Smooth muscle cell (in vitro differentiated cells): ENCODE data around the gene RPA1. TPM values are rescaled to one million over a fixed set of nuclear protein-coding genes. Genes with fewer than 3 reads are reported as not detected.

ENCODE experiments used
- DNase-seq: peaks from one replicate; lab custom pipeline; 2025; ENCODE audit not compliant: unreplicated experiment; lab: John Stamatoyannopoulos, UW
- H2AFZ ChIP-seq: fragments of 200-600 bp; sonication (generic); 2 replicates; pipeline ENCODE4 v1.6.0; 2016; ENCODE audit warnings: antibody characterized with exemption, low read depth, mild to moderate bottlenecking
- H3F3A ChIP-seq: fragments of 200-600 bp; sonication (generic); 2 replicates; pipeline ENCODE4 v1.6.0; 2017; ENCODE audit warnings: antibody characterized with exemption, low read depth
- H3K27ac ChIP-seq: fragments of 200-600 bp; sonication (generic); 2 replicates; pipeline ENCODE4 v1.5.1; 2016; ENCODE audit warnings: low read depth, mild to moderate bottlenecking
- H3K27me3 ChIP-seq: fragments of 200-600 bp; sonication (generic); 2 replicates; pipeline ENCODE4 v1.6.1; 2016; ENCODE audit warnings: low read depth, mild to moderate bottlenecking
- H3K36me3 ChIP-seq: fragments of 200-600 bp; sonication (generic); 2 replicates; pipeline ENCODE4 v1.5.1; 2016; ENCODE audit warnings: low read depth
- H3K4me1 ChIP-seq: fragments of 200-600 bp; sonication (generic); 2 replicates; pipeline ENCODE4 v1.5.1; 2016; ENCODE audit warnings: low read depth
- H3K4me2 ChIP-seq: fragments of 200-600 bp; sonication (generic); 2 replicates; pipeline ENCODE4 v1.6.0; 2016; ENCODE audit warnings: mild to moderate bottlenecking
- H3K4me3 ChIP-seq: fragments of 200-600 bp; sonication (generic); 2 replicates; pipeline ENCODE4 v1.5.1; 2016; ENCODE audit warnings: mild to moderate bottlenecking
- H3K79me2 ChIP-seq: fragments of 200-600 bp; sonication (generic); 2 replicates; pipeline ENCODE4 v1.6.0; 2016; ENCODE audit warnings: low read depth, mild to moderate bottlenecking
- H3K9ac ChIP-seq: fragments of 200-600 bp; sonication (generic); 2 replicates; pipeline ENCODE4 v1.6.0; 2016; ENCODE audit warnings: low read depth
- H3K9me3 ChIP-seq: fragments of 200-600 bp; sonication (generic); replicated peaks from 2 replicates; pipeline ENCODE4 v1.5.1; 2016; ENCODE audit warnings: low read depth
- H4K20me1 ChIP-seq: fragments of 200-600 bp; sonication (generic); 2 replicates; pipeline ENCODE4 v1.6.0; 2016; ENCODE audit warnings: low read depth
- CTCF ChIP-seq: fragments of 200-600 bp; sonication (generic); IDR thresholded peaks from 2 replicates; pipeline ENCODE4 v1.5.1; 2017; ENCODE audit warnings: borderline replicate concordance, mild to moderate bottlenecking, antibody characterized with exemption; ENCODE audit not compliant: insufficient read depth, poor library complexity, severe bottlenecking
- WGBS: methylation state at CpG from one replicate; pipeline ENCODE4 v1.1.7; 2016; ENCODE audit warnings: low lambda C conversion rate; 5-methylcytosine and 5-hydroxymethylcytosine counted together
- polyA plus RNA-seq: library from polyadenylated mRNA; unstranded; fragments of >200 nt; fragmentation: Nextera tagmentation; extraction: Ambion mirVana; gene quantifications from 2 replicates; pipeline ENCODE4 v1.2.1, GENCODE V29; 2016
- total RNA-seq: library from RNA; depleted of rRNA; stranded (reverse); fragments of >200 nt; gene quantifications from 2 replicates; pipeline ENCODE4 v1.2.3, GENCODE V29; 2014

Gene RPA1
- total and polyA plus RNA-seq, 2 experiments from 2014 or later, result 29.6 to 46.3 TPM

- Histone ChIP-seq H4K20me1 (no peaks in the 10 kb centered on the region), H3K9ac (peak overlapping the region; percentile 90), H3K9me3 (no peaks in the 10 kb centered on the region), H3K27ac (peak overlapping the region; percentile 98), H3K4me1 (no peaks in the 10 kb centered on the region), H3F3A (peaks cover 62% of the 10 kb centered on the region), H3K4me2 (peak overlapping the region; percentile 65), H2AFZ (no peak overlapping the region), H3K36me3 (no peaks in the 10 kb centered on the region), H3K4me3 (no peak overlapping the region), H3K27me3 (no peaks in the 10 kb centered on the region), H3K79me2 (no peaks in the 10 kb centered on the region)
- TF ChIP-seq CTCF, result peak; percentile 66
- DNase-seq, result peak; percentile 47
- WGBS, result 65% methylated on average over 16 of the region's 16 CpGs
Measured at GRCh38 chr17:1783834-1784611, 45.8 kb upstream of the RPA1 start.

GRCh38 chr17:1785930-1786329 is 43.9 kb upstream of the RPA1 start:
- Histone ChIP-seq H3K79me2 (no peaks in the 10 kb centered on the region), H4K20me1 (no peaks in the 10 kb centered on the region), H2AFZ (no peak overlapping the region), H3K36me3 (no peaks in the 10 kb centered on the region), H3K4me2 (no peak overlapping the region), H3K9ac (no peak overlapping the region), H3K9me3 (no peaks in the 10 kb centered on the region), H3F3A (peaks cover 55% of the 10 kb centered on the region), H3K4me3 (no peak overlapping the region), H3K27me3 (no peaks in the 10 kb centered on the region), H3K27ac (peak overlapping the region; percentile 90), H3K4me1 (no peaks in the 10 kb centered on the region)
- no peak for TF ChIP-seq CTCF
- DNase-seq, result no peak
- WGBS, result 82% methylated on average over 4 of the region's 4 CpGs

- WGBS, result 87% methylated on average over 7 of the region's 7 CpGs
- Histone ChIP-seq H3K4me3 (no peak overlapping the region), H3K79me2 (no peaks in the 10 kb centered on the region), H3K9ac (no peak overlapping the region), H3K36me3 (no peaks in the 10 kb centered on the region), H3K9me3 (no peaks in the 10 kb centered on the region), H3K4me1 (no peaks in the 10 kb centered on the region), H2AFZ (no peak overlapping the region), H3K27ac (peak overlapping the region; percentile 90), H3K4me2 (no peak overlapping the region), H4K20me1 (no peaks in the 10 kb centered on the region), H3K27me3 (no peaks in the 10 kb centered on the region), H3F3A (peaks cover 50% of the 10 kb centered on the region)
- no peak for TF ChIP-seq CTCF
- no peak for DNase-seq
Measured at GRCh38 chr17:1786708-1787107, 43.1 kb upstream of the RPA1 start.
